Omental fat pad (tissue), 4 donors: ENCODE measurements around the gene GRID1. TPM values are rescaled to one million over a fixed set of nuclear protein-coding genes. Genes with fewer than 3 reads are reported as not detected.
"Not testable (repeated sequence)": the region's sequence is repeated elsewhere in the genome, so short reads cannot be mapped to it uniquely, and the experiment has no call there.

Experiments
- ATAC-seq: fragments of 150-250 bp; one replicate; pipeline ENCODE4 v1.9.1; 2016; ENCODE audit warnings: mild to moderate bottlenecking, moderate library complexity; ENCODE audit not compliant: low FRiP score
- DNase-seq: peaks from one replicate; pipeline ENCODE4 v3.0.0-alpha.2; 2019; ENCODE audit warnings: low spot score
- total RNA-seq, 4 donors: library from RNA; depleted of rRNA; stranded (reverse); fragments of >200 nt; gene quantifications; one replicate each; pipeline ENCODE4 v1.1.0, GENCODE V29; 2016
- TF ChIP-seq, protein P1 (sequence below), 3 donors: fragments of 450-650 bp; IDR thresholded peaks; one replicate each; pipeline ENCODE4 v1.5.1; 2016 to 2017; ENCODE audit warnings: antibody characterized with exemption in 3 of 3, mild to moderate bottlenecking in 3 of 3, moderate library complexity in 2 of 3

The GRID1 gene
- total RNA-seq, 4 donors from 2014 or later, result 1.5 to 3.5 (median 2.4) TPM

DNA sequence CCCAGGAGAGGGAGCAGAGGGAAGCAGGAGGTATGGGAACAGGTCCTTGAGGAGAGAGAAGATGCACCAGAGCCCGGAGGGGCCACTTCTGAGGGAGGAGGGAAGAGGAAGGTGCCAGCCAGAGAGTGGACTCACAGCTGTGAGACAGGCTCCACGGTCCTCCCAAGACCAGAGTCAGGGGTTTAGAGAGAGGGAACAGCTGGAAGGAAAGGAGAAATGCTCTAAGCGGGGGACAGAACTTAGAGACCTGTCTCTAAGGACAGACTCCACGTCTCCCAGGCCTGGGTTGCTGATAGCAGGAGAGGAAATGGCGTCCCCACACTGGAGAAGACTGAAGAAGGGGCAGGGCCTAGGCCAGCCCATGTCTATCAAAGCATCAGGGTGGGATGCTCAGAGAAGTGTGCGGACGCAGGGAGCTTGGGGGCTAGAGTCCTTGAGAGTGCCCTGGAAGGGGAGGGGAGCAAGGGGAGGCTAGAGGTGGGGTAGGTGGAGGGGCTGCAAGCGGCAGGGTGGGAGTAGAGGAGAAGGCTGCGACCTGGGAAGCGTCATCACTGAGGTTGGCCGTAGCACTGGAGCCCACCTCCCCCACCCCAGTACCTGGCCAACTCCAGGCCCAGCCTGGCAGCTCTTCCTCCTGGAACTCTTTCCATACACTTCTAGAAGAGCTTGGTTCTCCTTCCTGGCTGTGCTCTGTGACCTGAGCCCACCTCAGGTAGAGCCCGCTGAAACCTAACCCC, 25.6 kb upstream of the GRID1 start:
- TF ChIP-seq, protein P1, sequence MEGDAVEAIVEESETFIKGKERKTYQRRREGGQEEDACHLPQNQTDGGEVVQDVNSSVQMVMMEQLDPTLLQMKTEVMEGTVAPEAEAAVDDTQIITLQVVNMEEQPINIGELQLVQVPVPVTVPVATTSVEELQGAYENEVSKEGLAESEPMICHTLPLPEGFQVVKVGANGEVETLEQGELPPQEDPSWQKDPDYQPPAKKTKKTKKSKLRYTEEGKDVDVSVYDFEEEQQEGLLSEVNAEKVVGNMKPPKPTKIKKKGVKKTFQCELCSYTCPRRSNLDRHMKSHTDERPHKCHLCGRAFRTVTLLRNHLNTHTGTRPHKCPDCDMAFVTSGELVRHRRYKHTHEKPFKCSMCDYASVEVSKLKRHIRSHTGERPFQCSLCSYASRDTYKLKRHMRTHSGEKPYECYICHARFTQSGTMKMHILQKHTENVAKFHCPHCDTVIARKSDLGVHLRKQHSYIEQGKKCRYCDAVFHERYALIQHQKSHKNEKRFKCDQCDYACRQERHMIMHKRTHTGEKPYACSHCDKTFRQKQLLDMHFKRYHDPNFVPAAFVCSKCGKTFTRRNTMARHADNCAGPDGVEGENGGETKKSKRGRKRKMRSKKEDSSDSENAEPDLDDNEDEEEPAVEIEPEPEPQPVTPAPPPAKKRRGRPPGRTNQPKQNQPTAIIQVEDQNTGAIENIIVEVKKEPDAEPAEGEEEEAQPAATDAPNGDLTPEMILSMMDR (IDR thresholded peaks at IDR 0.05), result no peak
- no peak for ATAC-seq
- DNase-seq, result no peak

GRCh38 chr10:86391236-86391840, 24.7 kb upstream of the GRID1 start:
- TF ChIP-seq, protein P1 (IDR thresholded peaks at IDR 0.05), result no peak
- no peak for DNase-seq
- no peak for ATAC-seq

GRCh38 chr10:86390337-86391120, 23.9 kb upstream of the GRID1 start:
- ATAC-seq (no peak), DNase-seq (no peak)
- TF ChIP-seq, protein P1 (IDR thresholded peaks at IDR 0.05), result no peak

GRCh38 chr10:86389441-86390193, 23.0 kb upstream of the GRID1 start:
- no peak for ATAC-seq
- TF ChIP-seq, protein P1 (IDR thresholded peaks at IDR 0.05), result no peak
- no peak for DNase-seq

GRCh38 chr10:86389109-86389440, 22.5 kb upstream of the GRID1 start:
- DNase-seq, ATAC-seq: not testable (repeated sequence)

DNA sequence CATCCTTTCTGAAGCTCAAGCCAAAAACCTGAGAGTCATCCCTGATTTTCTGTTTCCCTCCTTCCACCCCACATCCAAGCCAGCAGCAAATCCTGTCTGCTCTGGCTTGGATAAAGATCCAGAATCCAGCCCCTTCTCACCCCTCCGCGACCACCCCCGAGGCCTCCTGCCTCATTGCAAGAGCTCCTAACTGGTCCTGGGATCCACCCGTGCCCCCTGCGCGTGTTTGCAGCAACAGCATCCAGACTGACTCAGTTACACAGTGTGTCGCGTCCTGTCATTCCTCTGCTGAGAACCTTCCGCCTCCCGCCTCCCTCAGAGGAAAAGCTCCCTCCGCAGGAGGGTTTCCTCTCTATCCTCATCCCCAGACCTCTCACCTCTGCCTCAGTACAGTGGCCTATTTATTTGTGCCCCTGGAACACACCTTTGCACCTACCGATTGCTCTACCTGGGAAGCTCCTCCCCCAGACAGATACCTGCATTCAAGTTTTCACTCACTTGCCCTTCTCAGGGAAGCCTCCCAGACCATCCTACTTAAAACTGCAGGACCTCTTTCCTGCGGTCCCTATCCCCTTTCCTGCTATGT, 21.6 kb upstream of the GRID1 start:
- no peak for ATAC-seq
- DNase-seq, result no peak
- TF ChIP-seq, protein P1 (IDR thresholded peaks at IDR 0.05), result no peak
